ENCODE data around the gene POU5F2.

The POU5F2 gene

GRCh38 chr5:93715761-93716160 lies 25.6 kb downstream of the POU5F2 start:
- no peak for DNase-seq

GRCh38 chr5:93715327-93715726 lies 26.1 kb downstream of the POU5F2 start:
- no peak for DNase-seq

GRCh38 chr5:93708442-93708841 lies 33.0 kb downstream of the POU5F2 start:
- no peak for DNase-seq

DNA sequence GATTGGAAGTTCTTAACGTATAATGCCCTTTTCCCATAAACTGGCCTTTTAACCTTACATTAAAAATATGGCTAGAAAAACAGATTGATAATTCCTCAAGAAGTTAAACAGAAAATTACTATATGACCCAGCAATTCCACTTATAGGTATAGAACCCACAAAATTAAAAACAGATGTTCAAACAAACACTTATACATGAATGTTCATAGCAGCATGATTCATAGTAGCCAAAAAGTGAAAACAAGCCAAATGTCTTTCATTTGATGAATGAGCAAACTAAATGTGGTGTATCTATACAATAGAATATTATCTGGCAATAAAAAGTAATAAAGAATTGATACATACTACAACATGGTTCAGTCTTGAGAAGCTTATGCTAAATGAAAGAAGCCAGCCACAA lies 35.5 kb downstream of the POU5F2 start:
- no peak for DNase-seq

DNA sequence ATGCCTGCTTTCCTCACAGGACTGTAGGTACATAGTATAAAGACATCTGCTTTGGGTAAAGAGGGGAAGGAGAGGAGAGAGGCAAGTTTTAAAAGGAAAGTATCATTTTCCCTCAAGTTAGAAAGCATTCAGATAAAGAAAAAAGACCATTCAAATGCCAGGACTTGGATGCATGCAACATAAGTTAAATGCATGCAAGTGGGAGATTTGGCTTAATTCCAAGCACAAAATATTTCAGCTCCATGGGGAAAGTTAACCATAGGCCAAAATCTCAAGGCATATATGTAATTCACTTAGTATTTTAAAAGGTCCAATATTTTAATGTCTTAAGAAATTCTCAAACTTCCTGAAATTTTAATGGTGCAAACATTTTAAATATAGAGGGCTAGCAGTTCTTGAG lies 36.4 kb downstream of the POU5F2 start:
- DNase-seq, result no peak

- DNase-seq, result no peak
These were observed 49.4 kb downstream of the POU5F2 start for GRCh38 chr5:93691997-93692396.
